Measurements from ENCODE around the gene KLHDC10. TPM values are rescaled to one million over a fixed set of nuclear protein-coding genes. Genes with fewer than 3 reads are reported as not detected.

Gene KLHDC10
- total and polyA plus RNA-seq, 2 of the 13 experiments (the other 11 are each of a cell fraction or from before 2014, with no cell fraction given) = 11.9 to 21.6 TPM

DNA sequence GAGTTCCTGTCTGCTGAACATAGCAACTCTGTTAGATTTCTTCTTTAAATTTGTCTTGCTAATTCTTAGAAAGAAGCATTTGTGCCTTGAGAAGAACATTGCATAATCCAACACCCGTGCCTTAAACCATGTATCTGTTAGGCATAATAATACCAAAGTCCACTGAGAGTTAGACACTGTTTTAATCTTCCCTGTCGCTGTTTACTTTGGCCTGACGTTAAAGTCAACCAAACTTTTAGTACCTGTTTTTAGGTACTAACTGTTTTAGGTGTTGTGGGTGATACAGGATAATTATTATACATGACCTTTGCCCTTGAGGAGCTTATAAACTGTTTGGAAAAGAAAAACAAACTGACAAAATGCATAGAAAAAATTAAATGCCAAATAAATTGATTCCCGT, 43.6 kb downstream of the KLHDC10 start (continued):
- TF ChIP-seq TAF15 (IDR thresholded peaks at IDR 0.05; ENCODE audit: low read depth, low read length, poor library complexity, severe bottlenecking) (no peak), SNAPC2 (CRISPR knock-in tag; IDR thresholded peaks at IDR 0.05) (no peak), ZNF326 (CRISPR knock-in tag; IDR thresholded peaks at IDR 0.05; ENCODE audit: borderline replicate concordance) (no peak), NFRKB (IDR thresholded peaks at IDR 0.05) (no peak), ZHX1 (CRISPR knock-in tag; IDR thresholded peaks at IDR 0.05; ENCODE audit: low read depth) (no peak), HDAC2 (CRISPR knock-in tag; IDR thresholded peaks at IDR 0.05) (peak; percentile 37; the same call in 1 of the 2 replicates), YEATS4 (CRISPR knock-in tag; IDR thresholded peaks at IDR 0.05; ENCODE audit: borderline replicate concordance) (no peak), PAF1 (CRISPR knock-in tag; IDR thresholded peaks at IDR 0.05) (no peak), ARID3A (IDR thresholded peaks at IDR 0.05; ENCODE audit: low read depth, low read length) (peak; percentile 54; the same call in 1 of the 2 replicates), FOXP4 (CRISPR knock-in tag; IDR thresholded peaks at IDR 0.05) (0 out of 2 replicates have a peak, but pooled peaks have one; percentile 31), HNF4G (IDR thresholded peaks at IDR 0.05; ENCODE audit: borderline replicate concordance, low read depth, low read length) (peak; percentile 62), HNF4G (CRISPR knock-in tag; IDR thresholded peaks at IDR 0.05; ENCODE audit: borderline replicate concordance, low read depth) (peak; percentile 30; the same call in 1 of the 2 replicates), DR1 (CRISPR knock-in tag; IDR thresholded peaks at IDR 0.05) (no peak), ZBTB4 (CRISPR knock-in tag; IDR thresholded peaks at IDR 0.05; ENCODE audit: borderline replicate concordance) (no peak), AKAP8 (CRISPR knock-in tag; IDR thresholded peaks at IDR 0.05) (no peak), CHCHD3 (CRISPR knock-in tag; IDR thresholded peaks at IDR 0.05) (no peak), RAD21 (CRISPR knock-in tag; IDR thresholded peaks at IDR 0.05) (no peak), ZNF775 (CRISPR knock-in tag; IDR thresholded peaks at IDR 0.05; ENCODE audit: borderline replicate concordance) (no peak)
- TF ChIP-seq, protein P1, sequence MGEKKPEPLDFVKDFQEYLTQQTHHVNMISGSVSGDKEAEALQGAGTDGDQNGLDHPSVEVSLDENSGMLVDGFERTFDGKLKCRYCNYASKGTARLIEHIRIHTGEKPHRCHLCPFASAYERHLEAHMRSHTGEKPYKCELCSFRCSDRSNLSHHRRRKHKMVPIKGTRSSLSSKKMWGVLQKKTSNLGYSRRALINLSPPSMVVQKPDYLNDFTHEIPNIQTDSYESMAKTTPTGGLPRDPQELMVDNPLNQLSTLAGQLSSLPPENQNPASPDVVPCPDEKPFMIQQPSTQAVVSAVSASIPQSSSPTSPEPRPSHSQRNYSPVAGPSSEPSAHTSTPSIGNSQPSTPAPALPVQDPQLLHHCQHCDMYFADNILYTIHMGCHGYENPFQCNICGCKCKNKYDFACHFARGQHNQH (CRISPR knock-in tag; IDR thresholded peaks at IDR 0.05) = 0 out of 2 replicates have a peak, but pooled peaks have one; percentile 25
